HG03342 (cell line): ENCODE results near the gene SUCO.

Experiments
- ATAC-seq: cut with Tn5 transposase; IDR thresholded peaks from one replicate; pipeline ENCODE4 v1.9.1; 2021; ENCODE audit warnings: mild to moderate bottlenecking, moderate library complexity; ENCODE audit not compliant: unreplicated experiment

SUCO gene

DNA sequence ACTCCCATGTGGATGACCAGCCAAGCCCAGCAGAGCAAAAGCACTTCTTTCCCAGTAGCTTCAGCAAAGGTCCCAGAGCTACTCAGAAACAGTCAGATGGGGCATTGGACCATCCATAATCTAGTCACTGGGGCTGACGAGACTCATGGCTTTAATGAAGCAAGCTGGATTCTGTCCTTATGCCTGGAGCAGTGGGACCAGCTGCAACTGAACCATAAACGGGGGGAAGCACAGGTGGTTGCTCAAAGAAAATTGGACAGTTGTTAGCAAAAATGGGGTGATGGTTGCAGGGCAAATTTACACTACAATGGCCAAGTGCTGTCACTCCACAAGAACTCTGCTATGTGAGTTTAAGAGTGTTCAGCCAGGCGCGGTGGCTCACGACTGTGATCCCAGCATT is 108.5 kb downstream of the SUCO start:
- ATAC-seq: no peak

DNA sequence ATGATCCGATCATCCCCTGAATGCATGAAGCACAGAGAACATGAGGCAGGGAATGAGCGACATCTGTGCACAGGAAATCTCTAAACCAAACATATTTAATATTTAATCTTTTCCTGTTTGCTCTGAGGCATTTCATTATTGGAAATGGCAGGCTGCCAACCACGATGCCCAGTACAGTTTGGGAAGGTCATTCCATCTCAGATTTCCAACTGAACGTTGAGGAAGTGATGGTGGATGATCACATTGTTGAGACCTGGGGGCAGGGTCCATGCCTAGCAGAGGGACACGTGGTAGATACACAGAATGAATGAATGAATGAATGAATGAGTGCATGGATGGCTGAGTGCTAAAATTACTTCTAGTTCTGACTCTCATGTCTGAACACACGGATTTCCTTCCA is 110.0 kb downstream of the SUCO start:
- no peak for ATAC-seq

DNA sequence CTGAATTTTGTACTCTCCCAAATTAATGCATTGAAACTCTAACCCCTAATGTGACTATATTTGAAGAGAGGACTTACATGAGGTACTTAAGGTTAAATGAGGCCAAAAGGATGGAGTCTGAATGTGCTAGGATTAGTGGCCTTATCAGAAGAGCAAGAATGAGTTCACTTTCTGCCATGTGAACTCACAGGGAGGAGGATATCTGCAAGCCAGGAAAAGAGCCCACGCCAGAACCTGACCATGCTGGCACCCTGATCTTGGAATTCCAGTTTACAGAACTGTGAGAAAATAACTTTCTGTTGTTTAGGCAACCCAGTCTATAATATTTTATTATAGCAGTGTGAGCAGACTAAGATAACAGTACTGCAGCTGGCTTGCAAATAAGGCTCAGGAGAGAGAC is 113.7 kb downstream of the SUCO start:
- ATAC-seq: no peak

DNA sequence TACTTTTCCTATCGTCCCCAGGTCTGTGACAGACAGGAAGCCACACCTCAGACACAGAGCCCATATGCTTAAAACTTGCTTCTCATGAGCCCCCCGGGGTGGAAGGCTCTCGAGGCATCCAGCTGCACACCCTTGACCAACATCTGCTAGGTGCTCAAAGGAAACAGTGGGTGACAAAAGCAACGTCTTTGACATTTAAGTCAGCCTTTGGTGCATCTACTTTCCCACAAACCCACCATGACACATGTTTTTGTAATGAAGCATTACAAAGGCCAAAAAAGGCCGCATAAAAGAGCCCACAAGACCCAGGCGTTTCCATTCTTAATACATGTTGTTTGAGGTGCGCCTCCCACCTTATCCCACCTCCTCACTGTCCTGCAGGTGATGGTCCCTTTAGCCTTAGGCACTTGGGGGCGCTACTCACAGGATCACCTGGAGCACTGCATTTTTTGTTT is 114.2 kb downstream of the SUCO start:
- ATAC-seq: no peak

DNA sequence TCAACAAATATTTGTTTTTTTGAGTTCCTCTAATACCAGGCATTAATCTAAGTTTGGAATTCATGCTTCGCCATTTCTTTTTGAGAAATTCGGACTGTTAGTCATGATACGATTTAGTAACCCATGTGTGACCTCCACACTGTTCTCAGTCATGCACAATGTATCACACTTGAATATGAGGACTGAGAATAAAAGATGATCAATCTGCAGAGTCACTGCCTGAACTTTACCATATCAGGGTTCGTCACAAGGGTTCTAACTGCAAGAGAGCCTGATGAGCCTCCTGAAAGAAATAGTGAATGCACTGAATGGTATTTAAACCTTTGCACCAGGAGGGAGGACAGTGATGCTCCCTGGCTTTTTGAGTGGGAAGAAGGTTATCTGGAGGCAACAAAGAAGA is 115.0 kb downstream of the SUCO start:
- no peak for ATAC-seq

GRCh38 chr1:172650474-172651193 is 117.7 kb downstream of the SUCO start:
- no peak for ATAC-seq

GRCh38 chr1:172653015-172653709 is 120.2 kb downstream of the SUCO start:
- no peak for ATAC-seq

- no peak for ATAC-seq
Observed at GRCh38 chr1:172654535-172654934, 121.6 kb downstream of the SUCO start.

GRCh38 chr1:172656576-172656975 is 123.6 kb downstream of the SUCO start:
- no peak for ATAC-seq

- ATAC-seq: no peak
Observed at GRCh38 chr1:172657586-172657985, 124.6 kb downstream of the SUCO start.

GRCh38 chr1:172658871-172659453 is 126.0 kb downstream of the SUCO start, which contains the start of gene FASLG:
Gene FASLG (plus strand): TSS chr1:172659103. CDS start chr1:172659202, 99 bp downstream.
- ATAC-seq: no peak

DNA sequence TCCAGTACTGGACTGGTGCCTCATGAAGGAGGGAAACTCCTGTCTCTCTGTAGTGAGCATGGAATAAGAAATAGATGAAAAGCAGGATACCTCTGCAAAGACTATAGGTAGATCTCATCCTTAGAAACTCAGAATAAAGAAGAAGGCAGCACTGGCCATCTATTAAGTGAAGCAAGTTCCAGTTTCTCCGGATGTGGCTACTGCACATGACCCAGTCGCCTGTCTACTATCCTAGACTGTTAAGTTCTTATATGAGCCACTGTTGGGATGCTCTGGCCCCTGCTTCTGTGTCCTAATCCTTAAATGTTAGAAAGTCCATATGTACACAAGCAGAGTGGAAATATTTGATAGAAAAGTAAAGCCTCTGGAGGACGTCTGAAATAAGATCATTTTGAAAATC is 128.2 kb downstream of the SUCO start:
- ATAC-seq: no peak
